Thyroid gland (tissue), 4 donors: Measurements from ENCODE around the gene PRDM11.

Experiments
- POLR2A ChIP-seq, 2 donors: fragments of 450-650 bp; IDR thresholded peaks; one replicate each; pipeline ENCODE4 v1.6.1; 2017; ENCODE audit warnings: antibody characterized with exemption in 2 of 2, mild to moderate bottlenecking in 2 of 2, moderate library complexity in 1 of 2
- TF ChIP-seq, protein P1 (sequence below), 6 experiments: fragments of 200-600 bp in 3 of 6; fragments of 450-650 bp in 3 of 6; sonication (generic) in 3 of 6; IDR thresholded peaks; one replicate each; pipeline ENCODE4 v1.5.1; 2016 to 2019; ENCODE audit warnings: antibody characterized with exemption in 6 of 6, mild to moderate bottlenecking in 2 of 6, inconsistent platforms in 1 of 6, moderate library complexity in 1 of 6

DNA sequence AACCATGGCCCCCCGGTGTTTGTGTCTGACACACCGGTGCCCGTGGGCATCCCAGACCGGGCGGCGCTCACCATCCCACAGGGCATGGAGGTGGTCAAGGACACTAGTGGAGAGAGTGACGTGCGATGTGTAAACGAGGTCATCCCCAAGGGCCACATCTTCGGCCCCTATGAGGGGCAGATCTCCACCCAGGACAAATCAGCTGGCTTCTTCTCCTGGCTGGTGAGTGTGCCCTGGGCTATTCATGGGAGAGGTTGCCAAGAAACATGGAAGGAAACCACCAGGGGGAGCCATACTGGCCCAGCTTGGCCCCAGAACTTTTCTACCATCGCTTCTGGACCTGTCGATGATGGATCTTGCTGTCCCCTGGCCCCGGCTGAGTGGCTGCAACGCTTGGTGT is 36.5 kb downstream of the PRDM11 start:
- TF ChIP-seq, protein P1, sequence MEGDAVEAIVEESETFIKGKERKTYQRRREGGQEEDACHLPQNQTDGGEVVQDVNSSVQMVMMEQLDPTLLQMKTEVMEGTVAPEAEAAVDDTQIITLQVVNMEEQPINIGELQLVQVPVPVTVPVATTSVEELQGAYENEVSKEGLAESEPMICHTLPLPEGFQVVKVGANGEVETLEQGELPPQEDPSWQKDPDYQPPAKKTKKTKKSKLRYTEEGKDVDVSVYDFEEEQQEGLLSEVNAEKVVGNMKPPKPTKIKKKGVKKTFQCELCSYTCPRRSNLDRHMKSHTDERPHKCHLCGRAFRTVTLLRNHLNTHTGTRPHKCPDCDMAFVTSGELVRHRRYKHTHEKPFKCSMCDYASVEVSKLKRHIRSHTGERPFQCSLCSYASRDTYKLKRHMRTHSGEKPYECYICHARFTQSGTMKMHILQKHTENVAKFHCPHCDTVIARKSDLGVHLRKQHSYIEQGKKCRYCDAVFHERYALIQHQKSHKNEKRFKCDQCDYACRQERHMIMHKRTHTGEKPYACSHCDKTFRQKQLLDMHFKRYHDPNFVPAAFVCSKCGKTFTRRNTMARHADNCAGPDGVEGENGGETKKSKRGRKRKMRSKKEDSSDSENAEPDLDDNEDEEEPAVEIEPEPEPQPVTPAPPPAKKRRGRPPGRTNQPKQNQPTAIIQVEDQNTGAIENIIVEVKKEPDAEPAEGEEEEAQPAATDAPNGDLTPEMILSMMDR (IDR thresholded peaks at IDR 0.05): peak; percentile 20 to 56 (median 44)
- no peak for TF ChIP-seq POLR2A (IDR thresholded peaks at IDR 0.05)
